GM18526 (cell line): ENCODE data around the gene TXLNA.

Experiments
- POLR2A ChIP-seq: IDR thresholded peaks from 3 replicates; pipeline ENCODE4 v1.6.1; 2011; ENCODE audit not compliant: insufficient read length; ENCODE audit errors: extremely low read depth

TXLNA gene

GRCh38 chr1:32223683-32224082 lies 44.2 kb downstream of the TXLNA start:
- TF ChIP-seq POLR2A = no peak

GRCh38 chr1:32224285-32224684 lies 44.8 kb downstream of the TXLNA start:
- no peak for TF ChIP-seq POLR2A

GRCh38 chr1:32228771-32229170 lies 49.3 kb downstream of the TXLNA start:
- TF ChIP-seq POLR2A = no peak

- no peak for TF ChIP-seq POLR2A
Measured at GRCh38 chr1:32231843-32232432, 52.5 kb downstream of the TXLNA start.

GRCh38 chr1:32232558-32233304 lies 53.3 kb downstream of the TXLNA start:
- TF ChIP-seq POLR2A = no peak

GRCh38 chr1:32234792-32235191 lies 55.3 kb downstream of the TXLNA start:
- no peak for TF ChIP-seq POLR2A

- TF ChIP-seq POLR2A = no peak
Measured at GRCh38 chr1:32239337-32239736, 59.9 kb downstream of the TXLNA start.

- no peak for TF ChIP-seq POLR2A
Measured at GRCh38 chr1:32239790-32240139, 60.3 kb downstream of the TXLNA start.

- TF ChIP-seq POLR2A = peak; percentile 45
Measured at GRCh38 chr1:32240140-32240951, 60.9 kb downstream of the TXLNA start.

GRCh38 chr1:32241001-32241763 lies 61.7 kb downstream of the TXLNA start:
- peak; percentile 37 for TF ChIP-seq POLR2A

- TF ChIP-seq POLR2A = no peak
Measured at GRCh38 chr1:32242341-32242851, 62.9 kb downstream of the TXLNA start.

- no peak for TF ChIP-seq POLR2A
Measured at GRCh38 chr1:32246888-32247273, 67.4 kb downstream of the TXLNA start, which contains the start of gene FAM167B. TSS of gene FAM167B (plus strand) at chr1:32247222. CDS start at chr1:32247422, 200 bp downstream.

- TF ChIP-seq POLR2A = no peak
Measured at GRCh38 chr1:32247452-32247851, 68.0 kb downstream of the TXLNA start.
